ENCODE data around the gene PTPRG. TPM values are rescaled to one million over a fixed set of nuclear protein-coding genes. Genes with fewer than 3 reads are reported as not detected.

Gene PTPRG
- total and polyA plus RNA-seq, 10 of the 15 experiments (the other 5 are each of a cell fraction or from before 2014, with no cell fraction given): 0.29 to 20.7 (median 1.4) TPM

DNA sequence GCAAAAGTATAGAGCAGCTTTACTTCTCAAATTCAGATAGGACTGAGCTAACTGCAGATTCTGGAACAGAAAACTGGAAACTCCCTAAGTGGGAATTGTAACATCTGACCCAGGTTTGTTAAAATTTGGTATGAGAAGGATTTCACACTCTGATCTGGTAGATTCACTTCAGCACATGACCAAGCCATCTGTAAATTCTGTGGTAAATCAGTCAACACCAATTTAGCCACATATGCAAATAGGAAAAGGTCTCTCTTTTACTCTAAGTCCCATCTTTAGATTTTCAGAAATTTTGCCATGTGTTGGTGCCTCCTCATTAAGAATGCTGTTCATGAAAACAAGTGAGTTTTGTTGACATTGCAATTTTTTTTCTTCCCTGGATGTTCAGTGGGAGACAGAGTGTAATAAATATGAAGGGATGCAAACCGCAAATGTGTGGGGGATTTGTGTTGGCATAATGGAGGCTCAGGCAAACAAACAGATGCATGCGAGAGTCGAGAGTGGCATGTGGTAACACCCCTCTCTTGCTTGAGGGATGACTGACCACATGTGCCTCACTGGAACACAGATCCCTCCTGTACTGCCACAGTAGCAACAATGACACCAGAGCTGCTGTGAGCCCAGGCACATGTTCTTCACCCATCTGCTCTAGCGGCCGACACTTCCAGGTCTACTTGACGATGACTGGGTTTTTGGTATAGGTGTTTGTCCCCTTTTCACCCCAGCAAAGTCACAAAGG is 665.4 kb downstream of the PTPRG start (continued):
- TF ChIP-seq CEBPZ (IDR thresholded peaks at IDR 0.05; ENCODE audit: low read depth, low read length): no peak
- no peak for TF ChIP-seq TBL1XR1 (IDR thresholded peaks at IDR 0.05; ENCODE audit: low read depth, low read length)
- no peak for TF ChIP-seq NR2C2 (IDR thresholded peaks at IDR 0.05; ENCODE audit: borderline replicate concordance, control insufficient read depth, insufficient read length, low read depth)
- TF ChIP-seq SIX5 (IDR thresholded peaks at IDR 0.05; ENCODE audit: low read depth, low read length, severe bottlenecking): no peak
- peak; percentile 63 for TF ChIP-seq RAD51 (IDR thresholded peaks at IDR 0.05)
- peak in 1 of 2 experiments; percentile 9; a peak in 1 of 4 replicates for TF ChIP-seq EP300 (IDR thresholded peaks at IDR 0.05; ENCODE audit: borderline replicate concordance in 1 of 2, control insufficient read depth in 1 of 2, low read depth in 2 of 2, low read length in 2 of 2)

- Histone ChIP-seq H3K4me1 (ENCODE audit: control insufficient read depth, insufficient read depth, low read length) (no peaks in the 10 kb centered on the region; the same call in 1 of the 2 replicates), H4K20me1 (ENCODE audit: control insufficient read depth, insufficient read depth) (no peaks in the 10 kb centered on the region), H3K9me3 (replicated peaks; ENCODE audit: control insufficient read depth, insufficient read depth, low read length) (no peaks in the 10 kb centered on the region), H3K4me2 (ENCODE audit: control insufficient read depth, insufficient read depth) (no peak overlapping the region), H3K79me2 (ENCODE audit: control insufficient read depth, insufficient read depth, low read length) (no peaks in the 10 kb centered on the region), H3K27ac (ENCODE audit: control insufficient read depth, insufficient read depth) (no peak overlapping the region), H3K4me3 (no peak overlapping the region), H2AFZ (ENCODE audit: control insufficient read depth, low read depth, low read length) (no peak overlapping the region), H3K27me3 (replicated peaks in 1 of 2; ENCODE audit: control insufficient read depth in 2 of 2, insufficient read depth in 2 of 2, low read length in 1 of 2) (no peaks in the 10 kb centered on the region; a peak in 1 of 4 replicates), H3K36me3 (ENCODE audit: control insufficient read depth in 2 of 2, insufficient read depth in 2 of 2, low read length in 1 of 2) (no peaks in the 10 kb centered on the region), H3K9ac (ENCODE audit: control insufficient read depth, insufficient read depth, low read length) (no peak overlapping the region)
- 1% methylated on average over 3 of the region's 3 CpGs for WGBS (ENCODE audit: insufficient coverage, insufficient replicate concordance, low lambda C conversion rate, missing lambda C conversion rate)
- RAD21 ChIA-PET (ENCODE audit: unreplicated experiment): interaction anchor here (0.8 to 1.2 kb wide), 2 partner anchors 9 to 626 kb away, joined by 3 to 4 read pairs; no protein-coding TSS in a partner anchor
- FAIRE-seq (no peak), ATAC-seq (no peak), DNase-seq (ENCODE audit: low read depth, low spot score) (no peak)
- in situ Hi-C loops (cut with MboI): no loop called here
- SMC1A ChIA-PET (ENCODE audit: uncharacterized antibody, unreplicated experiment): interaction anchor here (0.5 to 2.4 kb wide), 4 partner anchors 9 to 307 kb away, joined by 4 to 12 read pairs (median 8); no protein-coding TSS in a partner anchor
- CTCF ChIA-PET: interaction anchor here (0.7 to 3.0 kb wide), 5 partner anchors 9 to 83 kb away, joined by 3 to 12 read pairs (median 4); no protein-coding TSS in a partner anchor
- POLR2A ChIA-PET: interaction anchor here (0.6 kb wide), 1 partner anchor 45 kb away, joined by 4 read pairs; no protein-coding TSS in a partner anchor
- BruUV-seq (replicated peaks): no TSS peak
- intact Hi-C loops (cut with micrococcal nuclease; ENCODE audit: unreplicated experiment): no loop called here
- TF ChIP-seq ZBTB40 (IDR thresholded peaks at IDR 0.05; ENCODE audit: borderline replicate concordance): no peak
- no peak for TF ChIP-seq SRF (IDR thresholded peaks at IDR 0.05; ENCODE audit: low read depth in 2 of 2, low read length in 2 of 2)
- TF ChIP-seq ZNF384 (IDR thresholded peaks at IDR 0.05; ENCODE audit: borderline replicate concordance, low read depth, low read length): no peak
- no peak for TF ChIP-seq PML (IDR thresholded peaks at IDR 0.05; ENCODE audit: low read length)
- no peak for TF ChIP-seq POLR2AphosphoS2 (IDR thresholded peaks at IDR 0.05; ENCODE audit: low read depth, low read length)
- no peak for TF ChIP-seq CBFB (IDR thresholded peaks at IDR 0.05; ENCODE audit: low read depth)
These were observed 667.1 kb downstream of the PTPRG start for GRCh38 chr3:62228467-62228866.
